GM18868 (cell line): ENCODE measurements around the gene JPT2.
A peak's percentile ranks its signal among the peaks of the same experiment; 100 is the strongest.
"Not testable (repeated sequence)": the region's sequence is repeated elsewhere in the genome, so short reads cannot be mapped to it uniquely, and the experiment has no call there.

Experiments used
- ATAC-seq: cut with Tn5 transposase; IDR thresholded peaks from one replicate; pipeline ENCODE4 v1.9.1; 2021; ENCODE audit warnings: mild to moderate bottlenecking, moderate library complexity; ENCODE audit not compliant: unreplicated experiment

Gene JPT2

DNA sequence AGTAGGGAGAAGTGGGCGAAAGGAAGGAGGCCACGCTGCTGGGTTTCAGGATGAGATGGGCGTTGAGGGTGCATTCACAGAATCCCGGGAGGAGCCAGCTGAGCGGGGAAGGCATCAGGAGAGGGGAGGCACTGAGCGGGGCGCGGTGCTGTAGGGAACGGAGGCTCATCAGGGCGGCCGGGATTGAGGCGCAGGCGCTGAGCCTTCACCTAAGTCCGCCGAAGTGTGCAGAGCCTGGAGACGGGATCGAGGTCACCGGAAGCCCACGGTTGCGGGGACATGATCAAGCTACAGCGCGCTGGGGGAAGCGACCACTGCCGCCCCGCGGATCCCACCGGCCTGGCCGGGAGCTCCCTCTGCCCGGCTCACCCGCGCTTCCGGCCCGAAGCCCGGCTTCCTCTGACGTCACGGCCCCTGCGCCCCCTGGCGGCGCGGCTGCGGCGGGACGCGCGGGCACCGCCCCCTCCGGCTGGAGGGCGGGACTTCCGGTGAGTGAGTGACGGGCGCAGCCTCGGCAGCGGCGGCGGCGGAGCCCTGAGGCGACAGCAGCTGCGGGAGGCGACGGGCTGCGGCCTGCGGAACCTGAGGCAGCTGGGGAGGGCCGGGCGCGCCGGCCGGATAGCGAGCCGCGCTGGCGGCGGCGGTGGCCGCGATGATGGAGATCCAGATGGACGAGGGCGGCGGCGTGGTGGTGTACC is 27.8 kb downstream of the JPT2 start, which contains the start of gene MAPK8IP3:
Gene MAPK8IP3, plus strand, starts transcription at position 508 of the 698 bp plus-strand sequence. Its CDS starts 145 bp downstream, at position 653.
- peak; percentile 79 for ATAC-seq

DNA sequence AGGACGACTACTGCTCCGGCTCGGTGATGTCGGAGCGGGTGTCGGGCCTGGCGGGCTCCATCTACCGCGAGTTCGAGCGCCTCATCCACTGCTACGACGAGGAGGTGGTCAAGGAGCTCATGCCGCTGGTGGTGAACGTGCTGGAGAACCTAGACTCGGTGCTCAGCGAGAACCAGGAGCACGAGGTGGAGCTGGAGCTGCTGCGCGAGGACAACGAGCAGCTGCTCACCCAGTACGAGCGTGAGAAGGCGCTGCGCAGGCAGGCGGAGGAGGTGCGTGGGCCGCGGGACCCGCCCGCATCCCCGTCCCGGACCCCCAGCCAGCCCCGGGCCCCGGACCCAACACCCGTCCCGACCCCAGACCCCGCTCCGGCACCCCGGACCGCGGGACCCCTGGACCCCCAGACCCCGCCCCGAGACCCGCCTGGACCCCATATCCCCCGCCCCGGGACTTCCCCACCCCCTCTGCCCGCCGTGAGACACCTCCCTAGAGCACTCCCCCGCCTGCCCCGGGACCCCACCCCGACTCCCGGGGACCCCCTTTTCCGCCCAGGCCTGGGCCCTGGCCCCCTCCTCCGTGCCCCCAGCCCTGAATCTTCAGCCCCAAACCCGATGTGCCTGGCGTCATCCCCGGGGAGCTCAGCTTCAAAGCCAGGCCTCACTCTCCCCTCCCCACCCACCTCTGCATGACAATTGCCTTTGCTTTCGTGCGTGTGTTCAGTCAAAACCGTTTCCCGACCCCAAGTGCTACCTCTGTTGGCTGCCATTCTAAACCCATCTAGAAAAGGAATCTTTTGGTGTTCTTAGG is 28.5 kb downstream of the JPT2 start:
- peak; percentile 28 for ATAC-seq

GRCh38 chr16:1707193-1707790 is 29.2 kb downstream of the JPT2 start:
- no peak for ATAC-seq

GRCh38 chr16:1708083-1708767 is 30.1 kb downstream of the JPT2 start:
- ATAC-seq, result no peak

DNA sequence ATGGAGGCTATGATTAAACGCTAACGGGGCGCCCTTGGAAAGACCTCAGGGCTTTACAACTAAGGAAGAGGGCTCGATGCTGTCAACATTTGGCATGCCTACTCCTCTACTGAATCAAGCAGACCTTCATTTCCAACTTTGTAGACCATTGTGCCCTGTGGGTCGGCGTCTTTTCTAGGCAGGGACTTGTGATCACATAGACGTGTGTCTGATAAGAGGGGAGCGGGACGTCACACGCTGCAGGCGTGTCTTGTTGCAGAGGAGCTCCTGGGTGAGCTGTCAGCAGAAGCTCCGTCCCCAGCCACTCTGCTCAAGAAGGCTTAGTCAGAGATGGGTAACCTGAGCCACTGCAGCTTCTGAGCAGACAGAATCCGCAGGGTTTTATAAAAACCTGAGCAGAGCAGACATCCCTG is 30.7 kb downstream of the JPT2 start:
- ATAC-seq, result no peak

GRCh38 chr16:1709356-1709755 is 31.3 kb downstream of the JPT2 start:
- ATAC-seq, result no peak

- no peak for ATAC-seq
Observed at GRCh38 chr16:1710811-1711507, 32.9 kb downstream of the JPT2 start.

DNA sequence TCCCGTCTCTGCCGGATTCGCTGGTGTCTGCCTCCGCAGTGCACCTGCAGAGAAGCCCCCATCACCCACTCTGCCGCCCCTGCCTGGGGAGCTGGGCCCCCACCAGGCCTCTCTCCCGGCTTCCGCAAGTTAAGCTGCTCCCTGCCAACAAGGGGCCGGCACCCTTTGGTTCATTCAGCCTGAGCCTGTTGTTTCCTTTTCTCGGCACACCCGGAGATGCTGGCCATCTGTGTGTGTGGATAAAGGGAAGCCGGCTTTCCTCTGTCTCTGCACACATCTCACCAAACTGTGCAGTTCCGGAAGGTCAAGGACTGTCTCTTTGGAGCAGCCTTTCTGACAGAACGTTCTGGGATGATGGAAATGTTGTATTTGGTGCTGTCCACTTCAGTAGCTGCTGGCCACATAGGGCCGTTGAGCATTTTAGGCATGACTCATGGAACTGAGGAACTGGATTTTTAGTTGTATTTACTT is 34.7 kb downstream of the JPT2 start:
- no peak for ATAC-seq

- ATAC-seq, result no peak
Observed at GRCh38 chr16:1713331-1713730, 35.3 kb downstream of the JPT2 start.

GRCh38 chr16:1713933-1714332 is 35.9 kb downstream of the JPT2 start:
- ATAC-seq, result no peak

DNA sequence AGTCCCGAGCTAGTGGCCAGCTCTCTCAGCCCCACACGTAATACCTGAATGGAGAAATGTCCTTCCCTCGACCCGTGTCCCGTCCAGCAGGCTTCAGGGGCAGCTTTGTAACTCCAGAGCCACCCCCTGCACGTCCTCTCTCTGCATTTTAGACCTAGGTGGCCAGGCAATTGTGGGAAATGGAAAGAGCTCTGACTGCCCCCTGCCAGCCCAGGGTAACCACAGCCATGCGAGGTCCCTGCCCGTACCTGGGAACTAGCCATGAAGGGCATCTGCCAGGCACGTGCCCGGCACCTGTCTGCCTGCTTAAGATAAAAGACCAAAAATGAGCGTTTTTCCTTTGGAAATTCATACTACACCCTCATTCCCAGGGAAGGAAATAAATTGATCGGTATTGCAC is 37.1 kb downstream of the JPT2 start:
- no peak for ATAC-seq

GRCh38 chr16:1718236-1718635 is 40.2 kb downstream of the JPT2 start:
- not testable (repeated sequence) for ATAC-seq

DNA sequence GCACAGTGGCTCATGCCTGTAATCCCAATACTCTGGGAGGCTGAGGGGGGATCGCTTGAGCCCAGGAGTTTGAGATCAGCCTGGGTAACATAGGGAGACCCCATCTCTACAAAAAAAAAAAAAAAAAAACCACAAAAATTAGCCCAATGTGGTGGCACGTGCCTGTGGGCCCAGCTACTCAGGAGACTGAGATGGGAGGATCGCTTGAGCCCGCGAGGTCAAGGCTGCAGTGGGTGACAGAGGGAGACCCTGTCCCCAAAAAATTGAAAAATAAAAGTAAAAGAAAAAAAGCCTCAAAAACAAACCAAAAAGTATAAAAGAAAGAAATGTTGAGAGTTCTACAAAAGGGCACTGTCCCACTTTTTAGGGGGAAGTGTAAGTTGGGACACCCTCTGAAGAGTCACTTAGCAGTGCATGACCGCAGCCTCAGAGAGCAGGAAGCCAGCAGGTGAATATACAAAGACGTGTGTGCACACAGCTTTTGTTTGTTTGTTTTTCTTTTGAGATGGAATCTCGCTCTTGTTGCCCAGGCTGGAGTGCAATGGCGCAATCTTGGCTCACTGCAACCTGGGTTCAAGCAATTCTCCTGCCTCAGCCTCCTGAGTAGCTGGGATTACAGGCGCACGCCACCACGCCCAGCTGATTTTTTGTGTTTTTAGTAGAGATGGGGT is 41.6 kb downstream of the JPT2 start:
- not testable (repeated sequence) for ATAC-seq

DNA sequence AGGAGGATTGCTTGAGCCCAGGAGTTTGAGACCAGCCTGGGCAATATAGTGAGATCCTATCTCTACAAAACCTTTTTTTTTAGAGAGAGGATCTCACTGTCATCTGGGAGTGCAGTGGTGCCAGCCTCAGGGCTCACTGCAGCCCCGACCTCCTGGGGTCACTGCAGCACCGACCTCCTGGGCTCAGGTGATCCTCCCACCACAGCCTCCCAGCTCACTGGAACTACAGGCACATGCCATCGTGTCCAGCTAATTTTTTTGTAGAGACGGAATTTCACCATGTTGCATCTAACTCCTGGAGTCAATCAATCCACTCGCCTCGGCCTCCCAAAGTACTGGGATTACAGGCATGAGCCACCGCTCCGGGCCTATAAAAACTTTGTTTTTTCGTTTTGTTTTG is 43.3 kb downstream of the JPT2 start:
- ATAC-seq, result no peak

- no peak for ATAC-seq
Observed at GRCh38 chr16:1723450-1724147, 45.5 kb downstream of the JPT2 start.

- no peak for ATAC-seq
Observed at GRCh38 chr16:1724491-1724890, 46.4 kb downstream of the JPT2 start.

DNA sequence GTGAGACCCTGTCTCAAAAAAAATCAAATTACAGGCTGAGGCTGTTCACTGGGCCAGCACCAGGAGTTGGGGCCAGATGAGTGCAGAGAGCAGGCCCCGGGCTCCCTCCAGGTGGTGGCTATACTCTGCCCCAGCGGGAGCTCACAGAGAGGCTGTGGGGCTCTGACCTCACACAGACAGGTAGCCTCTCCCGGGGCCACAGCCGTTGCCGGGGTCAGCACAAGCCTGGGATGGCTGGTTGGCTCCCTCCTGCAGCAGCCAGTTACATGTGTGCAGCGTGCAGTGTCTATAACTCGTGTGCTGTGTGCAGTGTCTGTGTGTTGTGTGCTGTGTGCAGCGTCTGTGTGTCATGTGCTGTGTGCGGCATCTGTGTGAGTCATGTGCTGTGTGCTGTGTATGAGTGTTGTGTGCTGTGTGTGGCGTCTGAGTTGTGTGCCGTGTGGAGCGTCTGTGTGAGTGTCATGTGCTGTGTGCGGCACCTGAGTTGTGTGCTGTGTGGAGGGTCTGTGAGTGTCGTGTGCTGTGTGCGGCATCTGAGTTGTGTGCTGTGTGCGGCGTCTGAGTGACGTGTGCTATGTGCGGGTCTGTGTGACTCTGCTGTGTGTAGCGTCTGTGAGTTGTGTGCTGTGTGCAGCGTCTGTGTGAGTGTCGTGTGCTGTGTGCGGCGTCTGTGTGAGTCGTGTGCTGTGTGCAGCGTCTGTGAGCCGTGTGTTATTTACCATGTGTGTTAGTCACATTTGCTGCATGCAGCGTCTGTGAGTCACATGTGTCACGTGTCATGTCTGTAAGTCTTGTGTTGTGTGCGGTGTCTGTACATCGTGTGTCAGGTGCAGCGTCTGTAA is 48.8 kb downstream of the JPT2 start:
- ATAC-seq, result no peak
